MCF 10A (cell line): Measurements from ENCODE around the gene AGBL1. TPM values are rescaled to one million over a fixed set of nuclear protein-coding genes. Genes with fewer than 3 reads are reported as not detected.

Source experiments
- BruUV-seq: library from RNA; stranded (reverse); fragments of 400-500 nt; replicated peaks from 2 replicates; lab custom pipeline; 2021; lab: Mats Ljungman, UMichigan
- CTCF ChIA-PET: fragments of 300-600 bp; sonication (Branson Sonifier 250); formaldehyde crosslinking; extraction: SDS; loops from one replicate; lab custom pipeline; 2021; ENCODE audit warnings: antibody characterized with exemption, inconsistent platforms; lab: Yijun Ruan, JAX
- POLR2A ChIA-PET: fragments of 300-600, 350-650 bp; sonication (Branson Sonifier 250); formaldehyde crosslinking; extraction: SDS; loops from one replicate; lab custom pipeline; 2020; ENCODE audit warnings: antibody characterized with exemption, inconsistent platforms; lab: Yijun Ruan, JAX
- DNase-seq: peaks from one replicate; pipeline ENCODE4 v3.0.0-alpha.2; 2018; ENCODE audit not compliant: unreplicated experiment
- H3K27ac Mint-ChIP-seq: one replicate; pipeline ENCODE4 v1.8.0; 2022; ENCODE audit warnings: mild to moderate bottlenecking, low read depth, mixed read lengths; ENCODE audit not compliant: unreplicated experiment
- H3K27me3 Mint-ChIP-seq: one replicate; pipeline ENCODE4 v1.8.0; 2022; ENCODE audit warnings: mixed read lengths; ENCODE audit not compliant: insufficient read depth, unreplicated experiment
- H3K36me3 Mint-ChIP-seq: one replicate; pipeline ENCODE4 v1.8.0; 2022; ENCODE audit warnings: mild to moderate bottlenecking, moderate library complexity, mixed read lengths; ENCODE audit not compliant: insufficient read depth, unreplicated experiment
- H3K4me1 Mint-ChIP-seq: one replicate; pipeline ENCODE4 v1.8.0; 2022; ENCODE audit warnings: mixed read lengths; ENCODE audit not compliant: insufficient read depth, unreplicated experiment
- H3K4me3 Mint-ChIP-seq: one replicate; pipeline ENCODE4 v1.8.0; 2022; ENCODE audit warnings: mild to moderate bottlenecking, moderate library complexity, mixed read lengths; ENCODE audit not compliant: unreplicated experiment
- H3K9me3 Mint-ChIP-seq: one replicate; pipeline ENCODE4 v1.8.0; 2022; ENCODE audit warnings: mixed read lengths; ENCODE audit not compliant: unreplicated experiment
- intact Hi-C: fragments of 100-400 bp; cut with micrococcal nuclease; formaldehyde crosslinking; loops from 2 replicates; pipeline ENCODE4 v1.14.1; 2022
- total RNA-seq: library from RNA; stranded (reverse); gene quantifications from 2 replicates; pipeline ENCODE4 v1.2.3, GENCODE V29; 2022
- TF ChIP-seq, protein P1 (sequence below): fragments of 200-600 bp; IDR thresholded peaks from one replicate; pipeline ENCODE4 v1.8.0; 2022; ENCODE audit warnings: antibody characterized with exemption, mild to moderate bottlenecking; ENCODE audit not compliant: unreplicated experiment

Gene AGBL1
- total RNA-seq, 1 experiment from 2014 or later = not detected

DNA sequence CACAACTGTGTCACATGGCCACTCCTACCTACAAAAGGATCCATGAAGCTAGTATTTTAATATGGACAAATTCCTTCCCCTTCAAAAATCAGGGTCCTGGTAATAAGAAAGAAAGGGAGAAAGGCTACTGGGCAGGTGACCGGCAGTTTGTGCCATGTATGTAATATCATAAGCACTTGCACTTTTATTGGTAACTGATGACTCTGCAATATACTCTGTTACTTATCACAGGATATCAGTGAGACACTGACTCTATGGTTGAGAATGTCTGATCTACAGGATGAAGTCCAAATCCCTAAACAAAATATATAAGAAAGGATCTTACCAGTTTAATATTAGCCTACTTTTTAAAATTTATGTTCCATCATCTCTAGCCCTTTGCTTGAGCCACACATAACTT, 315.2 kb downstream of the AGBL1 start:
- TF ChIP-seq, protein P1, sequence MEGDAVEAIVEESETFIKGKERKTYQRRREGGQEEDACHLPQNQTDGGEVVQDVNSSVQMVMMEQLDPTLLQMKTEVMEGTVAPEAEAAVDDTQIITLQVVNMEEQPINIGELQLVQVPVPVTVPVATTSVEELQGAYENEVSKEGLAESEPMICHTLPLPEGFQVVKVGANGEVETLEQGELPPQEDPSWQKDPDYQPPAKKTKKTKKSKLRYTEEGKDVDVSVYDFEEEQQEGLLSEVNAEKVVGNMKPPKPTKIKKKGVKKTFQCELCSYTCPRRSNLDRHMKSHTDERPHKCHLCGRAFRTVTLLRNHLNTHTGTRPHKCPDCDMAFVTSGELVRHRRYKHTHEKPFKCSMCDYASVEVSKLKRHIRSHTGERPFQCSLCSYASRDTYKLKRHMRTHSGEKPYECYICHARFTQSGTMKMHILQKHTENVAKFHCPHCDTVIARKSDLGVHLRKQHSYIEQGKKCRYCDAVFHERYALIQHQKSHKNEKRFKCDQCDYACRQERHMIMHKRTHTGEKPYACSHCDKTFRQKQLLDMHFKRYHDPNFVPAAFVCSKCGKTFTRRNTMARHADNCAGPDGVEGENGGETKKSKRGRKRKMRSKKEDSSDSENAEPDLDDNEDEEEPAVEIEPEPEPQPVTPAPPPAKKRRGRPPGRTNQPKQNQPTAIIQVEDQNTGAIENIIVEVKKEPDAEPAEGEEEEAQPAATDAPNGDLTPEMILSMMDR = no peak
- no TSS peak for BruUV-seq
- intact Hi-C loops = no loop called here
- Mint-ChIP-seq H3K4me3 (no peak overlapping the region), H3K36me3 (no peaks in the 10 kb centered on the region), H3K9me3 (no peaks in the 10 kb centered on the region), H3K27me3 (no peaks in the 10 kb centered on the region), H3K27ac (no peak overlapping the region), H3K4me1 (peaks cover 5% of the 10 kb centered on the region)
- DNase-seq = no peak
- CTCF ChIA-PET = no interaction called here
- POLR2A ChIA-PET = interaction anchor here (1.4 kb wide), 1 partner anchor 59 kb away, joined by 5 read pairs; no protein-coding TSS in a partner anchor

DNA sequence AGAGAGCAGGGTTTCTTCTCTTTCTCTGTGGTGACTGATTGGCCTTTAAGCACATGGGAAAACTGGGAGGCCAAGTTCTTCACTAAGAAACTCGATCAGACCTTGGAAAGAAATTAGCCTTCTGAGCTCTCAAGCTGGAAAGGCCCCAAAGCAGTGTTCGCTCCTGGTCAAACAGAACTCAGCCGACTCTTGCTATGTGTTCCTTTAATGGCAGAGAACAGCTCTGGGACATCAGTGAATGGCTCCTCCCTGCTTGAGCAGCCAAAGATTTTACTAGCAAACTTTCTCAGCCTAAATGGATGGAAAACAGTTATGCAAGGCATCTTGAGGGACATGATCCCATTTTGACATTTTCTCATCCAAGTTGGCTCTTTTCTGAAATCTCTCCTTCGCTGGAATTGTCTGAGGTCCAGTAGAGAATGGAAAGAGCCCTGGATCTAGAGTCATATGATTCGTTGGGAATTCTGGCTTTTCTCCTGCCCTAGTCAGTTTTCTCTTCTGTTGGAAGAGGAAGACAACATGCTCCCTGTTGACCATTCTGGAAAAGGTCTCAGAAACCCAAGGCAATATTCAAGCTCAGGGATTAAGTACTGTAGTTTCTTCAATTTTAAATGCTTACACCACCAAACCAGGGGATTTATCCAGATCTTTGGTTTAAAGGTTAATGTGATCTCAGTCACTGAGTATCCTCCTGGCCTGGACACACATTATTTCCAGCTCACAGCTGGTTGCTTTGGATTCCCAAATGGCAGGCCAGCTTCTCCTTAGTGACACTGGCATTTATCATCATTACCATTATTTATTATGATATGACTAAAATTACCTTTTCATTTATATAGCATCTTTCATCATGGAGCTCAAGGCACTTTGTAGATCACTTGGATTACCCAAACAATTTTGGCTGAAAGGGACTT, 319.6 kb downstream of the AGBL1 start:
- Mint-ChIP-seq H3K27ac (no peak overlapping the region), H3K36me3 (no peaks in the 10 kb centered on the region), H3K9me3 (no peaks in the 10 kb centered on the region), H3K27me3 (no peaks in the 10 kb centered on the region), H3K4me1 (no peaks in the 10 kb centered on the region), H3K4me3 (no peak overlapping the region)
- DNase-seq = no peak
- intact Hi-C loops = no loop called here
- TF ChIP-seq, protein P1 = no peak
- BruUV-seq = no TSS peak
- CTCF ChIA-PET = interaction anchor here (0.6 to 0.7 kb wide), 3 partner anchors 180 to 303 kb away, joined by 3 read pairs; no protein-coding TSS in a partner anchor
- POLR2A ChIA-PET = interaction anchor here (0.5 kb wide), 1 partner anchor 31 kb away, joined by 3 read pairs; no protein-coding TSS in a partner anchor

DNA sequence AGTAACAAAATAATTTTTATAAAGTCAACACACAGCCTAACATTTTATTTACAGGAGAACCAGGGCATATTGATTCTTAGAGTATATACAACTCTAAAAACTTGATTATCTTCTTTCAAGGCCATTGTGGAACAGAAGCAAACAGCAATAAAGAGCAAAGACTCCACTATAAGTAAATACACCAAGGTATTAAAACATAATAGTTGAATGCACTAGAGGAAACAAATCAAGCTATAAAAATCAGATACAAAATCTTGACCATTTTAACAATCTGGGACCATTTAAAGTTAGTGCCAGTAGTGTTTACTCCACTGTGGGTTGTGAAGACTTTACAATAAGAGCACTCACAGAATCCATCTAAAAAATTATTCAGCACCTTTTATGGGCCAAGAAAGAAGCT, 323.6 kb downstream of the AGBL1 start:
- no peak for DNase-seq
- no peaks in the 10 kb centered on the region for H3K27me3 Mint-ChIP-seq
- ChIA-PET CTCF (interaction anchor here (0.6 to 1.0 kb wide), 2 partner anchors 33 to 41 kb away, joined by 3 to 4 read pairs; no protein-coding TSS in a partner anchor), POLR2A (no interaction called here)
- H3K4me1 Mint-ChIP-seq = no peaks in the 10 kb centered on the region
- TF ChIP-seq, protein P1 = no peak
- intact Hi-C loops = no loop called here
- H3K27ac Mint-ChIP-seq = no peak overlapping the region
- BruUV-seq = no TSS peak
- no peaks in the 10 kb centered on the region for H3K9me3 Mint-ChIP-seq
- no peaks in the 10 kb centered on the region for H3K36me3 Mint-ChIP-seq
- no peak overlapping the region for H3K4me3 Mint-ChIP-seq

DNA sequence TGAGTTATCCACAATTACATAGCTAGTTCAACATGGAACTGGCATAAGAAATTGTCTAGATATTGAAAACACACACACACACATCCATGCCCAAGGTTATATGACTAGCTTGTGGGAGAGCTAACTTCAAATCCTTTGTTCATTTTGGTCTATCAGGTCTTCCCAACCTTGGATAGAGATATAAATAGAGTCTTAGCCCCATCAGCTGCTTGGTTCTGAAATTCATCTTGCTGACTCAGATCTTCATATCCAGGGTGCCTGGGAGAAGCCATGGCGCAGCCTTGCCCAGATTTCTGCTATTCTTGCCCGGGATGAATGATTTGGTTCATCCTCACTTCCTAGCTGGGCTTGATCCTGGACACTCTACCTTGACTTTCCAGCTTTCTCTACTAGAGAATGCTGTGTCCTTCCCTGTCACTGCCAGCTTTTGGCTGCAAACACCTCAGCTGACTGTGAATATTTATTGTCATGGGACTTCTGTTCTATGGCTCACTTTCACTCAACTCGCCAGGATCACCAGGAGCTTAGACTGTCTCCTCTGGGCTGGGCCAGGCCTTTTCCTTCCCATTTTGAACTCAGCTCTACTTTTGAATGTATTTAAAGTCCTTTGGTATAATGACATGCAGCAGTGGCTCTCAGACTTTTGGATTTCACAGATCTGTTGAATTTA, 324.4 kb downstream of the AGBL1 start:
- H3K4me3 Mint-ChIP-seq = no peak overlapping the region
- CTCF ChIA-PET = interaction anchor here (0.6 to 1.0 kb wide), 3 partner anchors 33 to 173 kb away, joined by 3 to 4 read pairs (median 3); no protein-coding TSS in a partner anchor
- no peaks in the 10 kb centered on the region for H3K4me1 Mint-ChIP-seq
- TF ChIP-seq, protein P1 = no peak
- H3K36me3 Mint-ChIP-seq = no peaks in the 10 kb centered on the region
- intact Hi-C loops = no loop called here
- no peaks in the 10 kb centered on the region for H3K9me3 Mint-ChIP-seq
- H3K27ac Mint-ChIP-seq = no peak overlapping the region
- POLR2A ChIA-PET = interaction anchor here (0.7 kb wide), 1 partner anchor 64 kb away, joined by 3 read pairs; no protein-coding TSS in a partner anchor
- no TSS peak for BruUV-seq
- no peaks in the 10 kb centered on the region for H3K27me3 Mint-ChIP-seq
- DNase-seq = no peak
